HUES48 (cell line): ENCODE results near the gene LCE1D.

Source experiments
- H3K27ac ChIP-seq: one replicate; pipeline ENCODE4 v1.7.0; 2013; ENCODE audit warnings: low read depth, low read length, inconsistent platforms
- H3K27me3 ChIP-seq: 2 replicates; pipeline ENCODE4 v1.6.1; 2013; ENCODE audit warnings: mild to moderate bottlenecking, low read length; ENCODE audit not compliant: control insufficient read depth, insufficient read depth
- H3K36me3 ChIP-seq: 2 replicates; pipeline ENCODE4 v1.6.1; 2013; ENCODE audit warnings: low read length; ENCODE audit not compliant: control insufficient read depth, insufficient read depth
- H3K4me1 ChIP-seq: 2 replicates; pipeline ENCODE4 v1.6.1; 2013; ENCODE audit warnings: mild to moderate bottlenecking, low read length; ENCODE audit not compliant: control insufficient read depth, insufficient read depth
- H3K4me3 ChIP-seq: 2 replicates; pipeline ENCODE4 v1.5.1; 2013; ENCODE audit warnings: mild to moderate bottlenecking, low read depth, low read length
- H3K9ac ChIP-seq: 2 replicates; pipeline ENCODE4 v1.6.1; 2013; ENCODE audit warnings: mild to moderate bottlenecking, low read depth, low read length, moderate library complexity
- H3K9me3 ChIP-seq: 2 replicates; pipeline ENCODE4 v1.6.1; 2013; ENCODE audit warnings: low read length; ENCODE audit not compliant: control insufficient read depth, insufficient read depth

Gene LCE1D

GRCh38 chr1:152770411-152770810 lies 26.1 kb upstream of the LCE1D start:
- Histone ChIP-seq H3K4me3 (no peak overlapping the region), H3K27me3 (no peaks in the 10 kb centered on the region), H3K9me3 (peaks cover 83% of the 10 kb centered on the region), H3K36me3 (no peaks in the 10 kb centered on the region), H3K4me1 (no peaks in the 10 kb centered on the region), H3K9ac (no peak overlapping the region), H3K27ac (no peak overlapping the region)

- no peaks in the 10 kb centered on the region for H3K36me3 ChIP-seq
Measured at GRCh38 chr1:152774875-152775274, 21.6 kb upstream of the LCE1D start, which contains the start of gene LCE1F. Gene LCE1F (plus strand): TSS chr1:152775140. CDS start chr1:152776372, 1,232 bp downstream.

GRCh38 chr1:152776361-152776760 lies 20.2 kb upstream of the LCE1D start:
- H3K9ac ChIP-seq = no peak overlapping the region
- no peak overlapping the region for H3K27ac ChIP-seq
- no peaks in the 10 kb centered on the region for H3K27me3 ChIP-seq
- H3K9me3 ChIP-seq = peaks cover 76% of the 10 kb centered on the region
- H3K4me1 ChIP-seq = no peaks in the 10 kb centered on the region
- no peaks in the 10 kb centered on the region for H3K36me3 ChIP-seq
- no peak overlapping the region for H3K4me3 ChIP-seq

More at GRCh38 chr1:152774875-152775274, 21.6 kb upstream of the LCE1D start, which contains the start of gene LCE1F:
- H3K4me3 ChIP-seq = no peak within 1 kb of the TSS
- peaks cover 82% of the 10 kb centered on the region for H3K9me3 ChIP-seq
- no peak within 1 kb of the TSS for H3K27ac ChIP-seq
- H3K4me1 ChIP-seq = no peaks in the 10 kb centered on the region
- no peak within 1 kb of the TSS for H3K9ac ChIP-seq
- no peaks in the 10 kb centered on the region for H3K27me3 ChIP-seq

GRCh38 chr1:152777510-152778137 lies 18.9 kb upstream of the LCE1D start:
- Histone ChIP-seq H3K27me3 (no peaks in the 10 kb centered on the region), H3K4me3 (no peak overlapping the region), H3K36me3 (no peaks in the 10 kb centered on the region), H3K9ac (no peak overlapping the region), H3K27ac (no peak overlapping the region), H3K4me1 (no peaks in the 10 kb centered on the region), H3K9me3 (peaks cover 83% of the 10 kb centered on the region)

- H3K9me3 ChIP-seq = peaks cover 88% of the 10 kb centered on the region
Measured at GRCh38 chr1:152783095-152783494, 13.4 kb upstream of the LCE1D start.

GRCh38 chr1:152786077-152786476 lies 10.4 kb upstream of the LCE1D start, which contains the start of gene LCE1E:
Gene LCE1E (plus strand): TSS chr1:152786257. CDS start chr1:152787300, 1,043 bp downstream.
- Histone ChIP-seq H3K36me3 (no peaks in the 10 kb centered on the region), H3K4me1 (no peaks in the 10 kb centered on the region), H3K4me3 (no peak within 1 kb of the TSS), H3K9ac (no peak within 1 kb of the TSS), H3K27me3 (no peaks in the 10 kb centered on the region), H3K9me3 (peaks cover 92% of the 10 kb centered on the region), H3K27ac (no peak within 1 kb of the TSS)

More at GRCh38 chr1:152783095-152783494, 13.4 kb upstream of the LCE1D start:
- Histone ChIP-seq H3K27me3 (no peaks in the 10 kb centered on the region), H3K36me3 (no peaks in the 10 kb centered on the region), H3K9ac (no peak overlapping the region), H3K4me3 (no peak overlapping the region), H3K4me1 (no peaks in the 10 kb centered on the region), H3K27ac (no peak overlapping the region)

GRCh38 chr1:152795686-152796085 lies 835 bp upstream of the LCE1D start:
- Histone ChIP-seq H3K4me3 (no peak overlapping the region), H3K27me3 (no peaks in the 10 kb centered on the region), H3K27ac (no peak overlapping the region), H3K9me3 (peaks cover 88% of the 10 kb centered on the region), H3K4me1 (no peaks in the 10 kb centered on the region), H3K9ac (no peak overlapping the region), H3K36me3 (no peaks in the 10 kb centered on the region)

- H3K4me3 ChIP-seq = no peak overlapping the region
- no peak overlapping the region for H3K9ac ChIP-seq
- H3K4me1 ChIP-seq = no peaks in the 10 kb centered on the region
- no peaks in the 10 kb centered on the region for H3K27me3 ChIP-seq
- H3K27ac ChIP-seq = no peak overlapping the region
- peaks cover 88% of the 10 kb centered on the region for H3K9me3 ChIP-seq
- no peaks in the 10 kb centered on the region for H3K36me3 ChIP-seq
Measured at GRCh38 chr1:152801333-152801732, 4.8 kb downstream of the LCE1D start.

- no peaks in the 10 kb centered on the region for H3K4me1 ChIP-seq
- H3K4me3 ChIP-seq = no peak within 1 kb of the TSS
- peaks cover 93% of the 10 kb centered on the region for H3K9me3 ChIP-seq
- no peak within 1 kb of the TSS for H3K27ac ChIP-seq
- no peaks in the 10 kb centered on the region for H3K27me3 ChIP-seq
- H3K9ac ChIP-seq = no peak within 1 kb of the TSS
- H3K36me3 ChIP-seq = no peaks in the 10 kb centered on the region
Measured at GRCh38 chr1:152806576-152806975, 10.1 kb downstream of the LCE1D start, which contains the start of gene LCE1C. Gene LCE1C (minus strand): TSS chr1:152806651. CDS start chr1:152805478, 1,173 bp downstream.

GRCh38 chr1:152811050-152811449 lies 14.5 kb downstream of the LCE1D start:
- H3K9ac ChIP-seq = no peak overlapping the region
- peaks cover 93% of the 10 kb centered on the region for H3K9me3 ChIP-seq
- H3K27me3 ChIP-seq = no peaks in the 10 kb centered on the region

GRCh38 chr1:152811671-152812070 lies 15.2 kb downstream of the LCE1D start, which contains the start of gene LCE1B:
Gene LCE1B (plus strand): TSS chr1:152811971. CDS start chr1:152812447, 476 bp downstream.
- Histone ChIP-seq H3K27me3 (no peaks in the 10 kb centered on the region), H3K36me3 (no peaks in the 10 kb centered on the region), H3K9me3 (peaks cover 94% of the 10 kb centered on the region), H3K9ac (no peak within 1 kb of the TSS), H3K4me1 (no peaks in the 10 kb centered on the region), H3K4me3 (no peak within 1 kb of the TSS), H3K27ac (no peak within 1 kb of the TSS)

More at GRCh38 chr1:152811050-152811449, 14.5 kb downstream of the LCE1D start:
- Histone ChIP-seq H3K4me3 (no peak overlapping the region), H3K27ac (no peak overlapping the region), H3K4me1 (no peaks in the 10 kb centered on the region), H3K36me3 (no peaks in the 10 kb centered on the region)
